Vagina (tissue), 2 donors: ENCODE data around the gene LYPD5. TPM values are rescaled to one million over a fixed set of nuclear protein-coding genes. Genes with fewer than 3 reads are reported as not detected.
"Not testable (repeated sequence)": the region's sequence is repeated elsewhere in the genome, so short reads cannot be mapped to it uniquely, and the experiment has no call there.

Experiments used
- DNase-seq, 2 donors: peaks; one replicate each; pipeline ENCODE4 v3.0.0-alpha.2; 2017; ENCODE audit errors: extremely low spot score in 2 of 2
- H3K27ac ChIP-seq: fragments of 200-600 bp; sonication (generic); one replicate; pipeline ENCODE4 v1.5.1; 2019
- H3K27me3 ChIP-seq: fragments of 200-600 bp; sonication (generic); one replicate; pipeline ENCODE4 v1.5.1; 2019
- H3K36me3 ChIP-seq, 2 donors: fragments of 200-600 bp; sonication (generic); one replicate each; pipeline ENCODE4 v1.5.1; 2017 to 2019
- H3K4me1 ChIP-seq: fragments of 200-600 bp; sonication (generic); one replicate; pipeline ENCODE4 v1.5.1; 2019
- H3K4me3 ChIP-seq, 2 donors: fragments of 200-600 bp; sonication (generic); 1 replicate in 1 of 2; 2 replicates in 1 of 2; pipeline ENCODE4 v1.5.1; 2016 to 2019
- H3K9me3 ChIP-seq: fragments of 200-600 bp; sonication (generic); one replicate; pipeline ENCODE4 v1.5.1; 2019
- POLR2A ChIP-seq, 2 donors: fragments of 450-650 bp; IDR thresholded peaks; one replicate each; pipeline ENCODE4 v1.6.1; 2017; ENCODE audit warnings: antibody characterized with exemption in 2 of 2, mild to moderate bottlenecking in 2 of 2, moderate library complexity in 2 of 2
- POLR2AphosphoS5 ChIP-seq, 2 donors: sonication (generic); formaldehyde crosslinking; IDR thresholded peaks; one replicate each; pipeline ENCODE4 v1.9.0; 2017; ENCODE audit warnings: antibody characterized with exemption in 2 of 2, mild to moderate bottlenecking in 2 of 2, low read depth in 1 of 2; ENCODE audit not compliant: insufficient read depth in 1 of 2
- intact Hi-C: fragments of 100-400 bp; cut with DNase I; formaldehyde crosslinking; loops from one replicate; pipeline ENCODE4 v1.15.1; 2023
- total RNA-seq: library from RNA; depleted of rRNA; stranded (reverse); fragments of >200 nt; gene quantifications from one replicate; pipeline ENCODE4 v1.2.3, GENCODE V29; 2016
- TF ChIP-seq, protein P1 (sequence below), 3 experiments: fragments of 450-650 bp in 2 of 3; fragments of 200-600 bp in 1 of 3; sonication (generic) in 1 of 3; IDR thresholded peaks; one replicate each; pipeline ENCODE4 v1.5.1; 2017 to 2019; ENCODE audit warnings: antibody characterized with exemption in 3 of 3, mild to moderate bottlenecking in 2 of 3, moderate library complexity in 2 of 3

LYPD5 gene
- total RNA-seq, 1 donor from 2014 or later, result 3.7 TPM

DNA sequence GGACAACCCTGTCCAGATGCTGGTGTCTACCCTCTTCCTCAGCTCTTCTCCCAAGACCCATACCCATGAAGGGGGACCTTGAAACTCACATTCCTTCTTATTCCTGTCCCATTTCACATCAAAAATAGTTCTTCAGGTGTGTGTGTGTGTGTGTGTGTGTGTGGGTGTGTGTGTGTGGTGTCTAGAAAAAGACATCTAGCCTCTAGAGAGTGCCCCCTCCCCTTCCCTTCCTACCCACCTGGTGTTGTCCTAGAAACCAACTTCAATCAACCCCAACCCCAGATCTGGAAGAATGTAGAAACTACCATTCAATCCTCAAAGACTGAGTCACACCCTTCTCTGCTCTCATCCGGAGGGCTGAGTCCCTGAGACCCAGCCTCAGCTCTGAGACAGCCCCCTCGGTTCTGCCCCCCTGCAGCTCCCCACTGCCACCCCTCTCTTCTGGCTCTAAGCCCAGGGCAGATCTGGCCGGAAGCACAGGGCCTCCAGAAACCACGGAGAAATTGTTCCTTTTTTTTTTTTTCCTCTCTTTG lies 25.0 kb downstream of the LYPD5 start:
- no peak for TF ChIP-seq POLR2A (IDR thresholded peaks at IDR 0.05)
- TF ChIP-seq, protein P1, sequence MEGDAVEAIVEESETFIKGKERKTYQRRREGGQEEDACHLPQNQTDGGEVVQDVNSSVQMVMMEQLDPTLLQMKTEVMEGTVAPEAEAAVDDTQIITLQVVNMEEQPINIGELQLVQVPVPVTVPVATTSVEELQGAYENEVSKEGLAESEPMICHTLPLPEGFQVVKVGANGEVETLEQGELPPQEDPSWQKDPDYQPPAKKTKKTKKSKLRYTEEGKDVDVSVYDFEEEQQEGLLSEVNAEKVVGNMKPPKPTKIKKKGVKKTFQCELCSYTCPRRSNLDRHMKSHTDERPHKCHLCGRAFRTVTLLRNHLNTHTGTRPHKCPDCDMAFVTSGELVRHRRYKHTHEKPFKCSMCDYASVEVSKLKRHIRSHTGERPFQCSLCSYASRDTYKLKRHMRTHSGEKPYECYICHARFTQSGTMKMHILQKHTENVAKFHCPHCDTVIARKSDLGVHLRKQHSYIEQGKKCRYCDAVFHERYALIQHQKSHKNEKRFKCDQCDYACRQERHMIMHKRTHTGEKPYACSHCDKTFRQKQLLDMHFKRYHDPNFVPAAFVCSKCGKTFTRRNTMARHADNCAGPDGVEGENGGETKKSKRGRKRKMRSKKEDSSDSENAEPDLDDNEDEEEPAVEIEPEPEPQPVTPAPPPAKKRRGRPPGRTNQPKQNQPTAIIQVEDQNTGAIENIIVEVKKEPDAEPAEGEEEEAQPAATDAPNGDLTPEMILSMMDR (IDR thresholded peaks at IDR 0.05), result no peak
- TF ChIP-seq POLR2AphosphoS5 (IDR thresholded peaks at IDR 0.05; ENCODE audit: insufficient read depth in 1 of 2, low read depth in 1 of 2), result no peak
- Histone ChIP-seq H3K27ac (peak overlapping the region; percentile 56), H3K4me1 (peaks cover 60% of the 10 kb centered on the region), H3K36me3 (no peaks in the 10 kb centered on the region), H3K9me3 (no peaks in the 10 kb centered on the region), H3K4me3 (no peak overlapping the region), H3K27me3 (no peaks in the 10 kb centered on the region)
- intact Hi-C loops, result no loop called here
- DNase-seq, result no peak

- Histone ChIP-seq H3K36me3 (no peaks in the 10 kb centered on the region), H3K27ac (no peak overlapping the region), H3K9me3 (no peaks in the 10 kb centered on the region), H3K27me3 (no peaks in the 10 kb centered on the region), H3K4me1 (peaks cover 59% of the 10 kb centered on the region), H3K4me3 (no peak overlapping the region)
- intact Hi-C loops, result no loop called here
- DNase-seq, result no peak
- TF ChIP-seq POLR2AphosphoS5 (IDR thresholded peaks at IDR 0.05; ENCODE audit: insufficient read depth in 1 of 2, low read depth in 1 of 2), result no peak
Observed at GRCh38 chr19:43776286-43776685, 26.0 kb downstream of the LYPD5 start.

GRCh38 chr19:43775299-43775890 lies 26.9 kb downstream of the LYPD5 start:
- intact Hi-C loops, result no loop called here
- Histone ChIP-seq H3K4me3 (no peak overlapping the region), H3K27ac (no peak overlapping the region), H3K36me3 (no peaks in the 10 kb centered on the region), H3K27me3 (no peaks in the 10 kb centered on the region), H3K9me3 (no peaks in the 10 kb centered on the region), H3K4me1 (peaks cover 50% of the 10 kb centered on the region)
- no peak for TF ChIP-seq POLR2AphosphoS5 (IDR thresholded peaks at IDR 0.05; ENCODE audit: insufficient read depth in 1 of 2, low read depth in 1 of 2)
- TF ChIP-seq, protein P1 (IDR thresholded peaks at IDR 0.05), result no peak
- TF ChIP-seq POLR2A (IDR thresholded peaks at IDR 0.05), result no peak
- DNase-seq, result no peak

- intact Hi-C loops, H3K27ac ChIP-seq, H3K9me3 ChIP-seq, H3K36me3 ChIP-seq, H3K27me3 ChIP-seq, DNase-seq: not testable (repeated sequence)
- Histone ChIP-seq H3K4me3 (peak overlapping the region in 1 of 2 donors; percentile 42), H3K4me1 (peaks cover 45% of the 10 kb centered on the region)
Observed at GRCh38 chr19:43774940-43775258, 27.3 kb downstream of the LYPD5 start.

DNA sequence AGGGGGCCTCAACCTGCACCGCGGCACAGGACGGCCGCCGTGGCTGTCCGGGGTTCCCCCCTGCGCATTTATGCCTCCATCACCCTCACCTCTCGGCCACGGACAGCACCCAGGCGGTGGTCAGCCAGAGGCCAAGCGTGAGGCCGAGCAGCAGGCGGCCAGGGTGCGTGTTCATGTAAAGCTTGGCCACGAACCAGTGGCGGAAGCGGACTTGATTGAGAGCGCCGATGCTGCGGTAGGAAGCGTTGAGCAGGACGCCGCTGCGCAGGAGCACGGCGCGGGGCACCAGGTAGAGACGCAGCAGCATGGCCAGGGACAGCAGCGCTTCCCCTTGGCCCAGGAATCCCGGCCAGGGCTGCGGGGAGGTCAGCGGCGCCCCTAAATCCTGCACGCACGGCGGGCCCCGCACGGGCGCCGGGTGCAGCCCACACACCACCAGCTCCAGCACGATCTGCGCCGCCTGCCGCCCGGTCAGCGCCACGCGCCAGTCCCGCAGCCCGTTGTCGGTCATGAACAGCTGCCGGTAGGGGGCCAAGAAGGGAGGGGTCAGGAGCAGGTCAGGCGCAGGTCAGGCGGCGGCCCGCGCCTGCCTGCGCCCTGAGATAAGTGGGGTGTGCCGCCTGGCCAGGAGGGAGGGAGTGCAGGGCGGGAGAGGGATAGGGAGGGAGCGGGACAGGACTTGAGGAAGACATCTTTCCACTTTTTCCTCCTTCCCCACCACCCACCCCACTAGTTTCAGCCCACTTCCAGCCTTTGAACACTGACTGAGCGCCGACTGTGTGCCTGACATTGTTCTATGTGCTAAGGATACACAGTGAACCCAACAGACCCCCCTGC lies 27.9 kb downstream of the LYPD5 start:
- no peak overlapping the region for H3K27ac ChIP-seq

More for the DNA sequence above, 27.9 kb downstream of the LYPD5 start:
- Histone ChIP-seq H3K27me3 (no peaks in the 10 kb centered on the region), H3K36me3 (no peaks in the 10 kb centered on the region), H3K9me3 (no peaks in the 10 kb centered on the region), H3K4me3 (peak overlapping the region; percentile 28 to 42), H3K4me1 (peaks cover 39% of the 10 kb centered on the region)
- TF ChIP-seq POLR2AphosphoS5 (IDR thresholded peaks at IDR 0.05; ENCODE audit: insufficient read depth in 1 of 2, low read depth in 1 of 2) (no peak), POLR2A (IDR thresholded peaks at IDR 0.05) (no peak)
- TF ChIP-seq, protein P1 (IDR thresholded peaks at IDR 0.05), result peak in 1 of 3 experiments; percentile 22
- intact Hi-C loops, result no loop called here
- DNase-seq, result no peak
